Suppressor macrophage (primary cell): ENCODE results near the gene SLC49A4.

Experiments used
- DNase-seq, 4 experiments: peaks; one replicate each; pipeline ENCODE4 v3.0.0-alpha.2; 2020 to 2022

Gene SLC49A4

DNA sequence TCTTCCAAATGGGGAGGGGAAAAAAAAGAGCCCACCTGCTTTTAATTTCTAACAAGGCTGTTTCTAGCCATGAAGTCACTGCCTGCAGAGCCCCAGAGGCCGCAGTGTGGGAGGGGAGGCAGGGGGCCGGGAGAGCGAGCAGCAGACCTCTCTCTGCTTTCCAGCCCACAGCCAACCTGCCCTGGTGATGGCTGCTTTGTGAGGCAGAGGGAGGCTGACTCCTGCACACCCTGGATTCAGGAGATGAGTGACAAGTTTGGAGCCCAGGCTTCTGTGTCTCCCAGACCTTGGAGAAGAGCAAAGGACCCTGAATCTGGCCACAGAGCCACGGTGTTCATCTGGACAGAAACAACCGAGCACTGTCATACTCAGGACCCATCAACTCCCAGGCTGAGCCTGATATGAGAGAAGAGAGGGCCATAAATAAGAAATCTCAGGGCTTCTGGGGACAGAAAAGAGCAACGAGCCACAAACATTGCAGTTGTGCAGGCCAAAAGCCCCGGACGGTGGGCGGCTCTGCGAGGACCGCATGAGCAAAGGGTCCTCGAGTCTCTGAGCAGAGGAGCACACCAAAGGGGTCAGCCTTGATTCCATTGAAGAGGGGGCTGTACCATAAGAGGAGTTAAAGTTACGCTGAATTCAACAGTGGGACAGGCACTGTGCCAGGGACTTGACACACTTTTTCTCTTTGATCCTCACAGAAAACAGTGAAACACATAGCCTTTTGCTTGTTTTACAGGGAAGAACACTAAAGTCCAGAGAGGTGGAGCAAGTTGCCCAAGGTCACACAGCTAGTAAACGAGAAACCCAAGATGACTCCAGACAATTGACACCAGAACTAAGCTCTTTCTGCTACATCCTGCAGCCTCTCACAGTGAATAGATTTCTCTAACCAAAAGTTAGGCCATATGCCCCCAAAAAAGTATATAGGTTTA lies 135.5 kb downstream of the SLC49A4 start:
- DNase-seq: no peak
